ENCODE results near the gene MAML2.
A peak's percentile ranks its signal among the peaks of the same experiment; 100 is the strongest.

The MAML2 gene

DNA sequence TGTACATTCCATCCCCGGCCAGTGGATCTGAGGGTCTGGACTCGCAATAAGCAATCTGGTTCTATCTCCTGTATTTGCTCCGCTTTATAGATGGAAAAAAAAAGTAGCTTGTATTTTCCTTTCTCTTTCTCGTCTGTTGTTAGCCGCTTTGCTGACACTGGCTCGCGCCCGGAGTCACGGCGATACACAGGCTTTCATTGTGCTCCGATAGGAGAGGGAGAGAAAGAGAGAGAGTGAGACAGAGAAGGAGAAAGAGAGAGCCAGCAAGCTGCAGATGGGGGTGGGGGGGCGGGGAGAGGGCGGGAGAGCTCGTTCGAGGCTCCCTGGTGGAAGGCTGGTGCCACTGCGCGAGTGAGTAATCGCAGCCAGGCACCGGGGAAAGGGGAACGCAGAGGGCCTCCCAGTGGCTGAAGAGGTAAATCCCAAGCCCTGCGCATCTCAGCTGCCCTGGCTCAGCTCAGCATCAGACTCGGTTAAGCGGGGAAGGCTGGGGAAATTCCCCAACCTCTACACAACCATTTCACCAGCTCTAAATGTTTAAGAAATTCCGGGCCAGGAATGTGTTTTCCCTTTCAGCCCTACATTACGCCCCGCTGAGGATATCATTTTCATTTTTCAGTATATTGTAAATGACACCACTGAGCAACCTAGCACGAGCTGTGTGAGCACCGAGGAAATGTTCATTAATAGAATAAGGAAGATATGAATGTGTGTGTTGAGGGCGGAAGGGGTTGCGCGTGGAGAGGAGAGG is at the start of gene MAML2:
TSS of gene MAML2 (minus strand) at position 235 of the 751 bp plus-strand sequence. CDS start 1,300 bp downstream, outside the sequence.
- peak; percentile 83 for DNase-seq

- DNase-seq, result no peak
Observed at GRCh38 chr11:96391698-96392307, 48.8 kb upstream of the MAML2 start.

DNA sequence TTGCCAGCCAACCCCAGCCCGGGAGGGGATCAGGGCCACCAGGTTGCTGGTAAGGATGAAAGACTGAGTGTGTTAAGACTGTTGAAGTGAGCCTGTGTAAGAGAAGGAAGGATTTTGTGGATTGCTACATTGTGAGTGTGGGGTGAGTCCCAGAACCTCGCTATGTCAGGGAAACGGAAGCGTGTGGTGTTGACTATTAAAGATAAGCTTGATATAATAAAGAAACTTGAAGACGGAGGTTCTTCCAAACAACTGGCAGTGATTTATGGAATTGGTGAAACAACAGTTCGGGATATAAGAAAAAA is 47.4 kb upstream of the MAML2 start:
- DNase-seq, result no peak

GRCh38 chr11:96389720-96390487 is 46.9 kb upstream of the MAML2 start, which contains the start of the genes CCDC82 and JRKL:
CCDC82 (minus strand) TSS chr11:96389912; CDS start chr11:96384747, 5,165 bp downstream.
JRKL (plus strand) TSS chr11:96390013; CDS start chr11:96390650, 637 bp downstream.
- peak; percentile 100 for DNase-seq

GRCh38 chr11:96388891-96389719 is 46.1 kb upstream of the MAML2 start:
- no peak for DNase-seq

- no peak for DNase-seq
Observed at GRCh38 chr11:96385187-96385586, 42.2 kb upstream of the MAML2 start.

DNA sequence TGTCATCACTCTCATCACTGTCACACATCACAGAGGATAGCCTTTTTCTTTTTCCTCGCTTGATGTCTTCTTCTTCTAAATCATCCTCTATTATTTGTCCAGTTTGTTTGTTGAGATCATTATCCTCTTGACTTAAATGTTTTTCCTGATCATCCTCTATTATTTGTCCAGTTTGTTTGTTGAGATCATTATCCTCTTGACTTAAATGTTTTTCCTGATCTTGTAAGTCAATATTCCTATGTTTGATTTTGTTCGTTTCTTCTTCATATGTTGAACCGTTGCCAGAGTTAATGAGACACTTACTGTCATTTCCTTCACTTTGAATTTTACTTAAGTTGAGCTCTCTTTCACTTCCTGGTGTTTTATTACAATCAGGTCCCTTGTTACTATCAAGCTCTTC is 41.2 kb upstream of the MAML2 start:
- no peak for DNase-seq

GRCh38 chr11:96376796-96377195 is 33.8 kb upstream of the MAML2 start:
- DNase-seq, result no peak

GRCh38 chr11:96373826-96374225 is 30.8 kb upstream of the MAML2 start:
- no peak for DNase-seq

- no peak for DNase-seq
Observed at GRCh38 chr11:96367342-96367741, 24.3 kb upstream of the MAML2 start.

- DNase-seq, result no peak
Observed at GRCh38 chr11:96366024-96366423, 23.0 kb upstream of the MAML2 start.

- no peak for DNase-seq
Observed at GRCh38 chr11:96365493-96365892, 22.5 kb upstream of the MAML2 start.

GRCh38 chr11:96361778-96362177 is 18.8 kb upstream of the MAML2 start:
- no peak for DNase-seq

- DNase-seq, result no peak
Observed at GRCh38 chr11:96358321-96358720, 15.3 kb upstream of the MAML2 start.

DNA sequence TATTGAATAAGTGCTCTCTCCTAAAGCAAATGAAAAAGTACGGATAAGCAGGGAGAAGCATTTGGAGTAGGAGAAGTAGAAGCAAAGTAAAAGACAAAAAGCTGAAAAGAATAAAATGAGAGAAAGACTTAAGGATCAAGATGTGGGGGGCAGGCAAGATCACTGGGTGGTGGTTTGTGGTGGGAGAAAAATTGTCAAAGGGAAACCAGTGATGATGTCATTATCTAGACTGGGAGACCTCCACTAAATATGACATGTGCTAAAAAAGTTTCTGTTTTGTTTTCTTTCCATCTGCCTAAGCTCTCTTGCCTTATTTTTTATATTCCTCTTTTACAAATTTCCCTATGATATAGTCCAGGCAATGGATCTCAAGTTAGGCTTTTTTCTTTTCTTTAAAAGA is 14.8 kb upstream of the MAML2 start:
- DNase-seq, result no peak

DNA sequence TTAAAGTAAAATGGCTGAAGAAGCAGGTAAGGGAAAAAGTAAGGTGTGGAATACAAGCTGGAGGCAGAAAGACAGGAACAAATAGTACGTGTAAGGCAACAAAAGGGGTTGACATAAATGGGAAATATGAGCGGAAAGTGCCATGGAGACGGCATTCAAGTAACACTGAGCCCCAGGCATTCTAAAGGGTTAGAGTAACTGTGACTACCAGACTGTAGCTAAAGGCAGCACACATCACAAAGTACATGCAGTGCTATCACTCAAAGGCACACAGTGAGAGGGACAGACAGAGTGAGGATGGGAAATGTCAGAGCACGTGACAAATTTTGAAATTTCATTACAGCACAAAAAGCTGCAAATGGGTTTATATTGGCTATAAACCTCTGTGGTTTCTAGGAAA is 13.9 kb upstream of the MAML2 start:
- no peak for DNase-seq

DNA sequence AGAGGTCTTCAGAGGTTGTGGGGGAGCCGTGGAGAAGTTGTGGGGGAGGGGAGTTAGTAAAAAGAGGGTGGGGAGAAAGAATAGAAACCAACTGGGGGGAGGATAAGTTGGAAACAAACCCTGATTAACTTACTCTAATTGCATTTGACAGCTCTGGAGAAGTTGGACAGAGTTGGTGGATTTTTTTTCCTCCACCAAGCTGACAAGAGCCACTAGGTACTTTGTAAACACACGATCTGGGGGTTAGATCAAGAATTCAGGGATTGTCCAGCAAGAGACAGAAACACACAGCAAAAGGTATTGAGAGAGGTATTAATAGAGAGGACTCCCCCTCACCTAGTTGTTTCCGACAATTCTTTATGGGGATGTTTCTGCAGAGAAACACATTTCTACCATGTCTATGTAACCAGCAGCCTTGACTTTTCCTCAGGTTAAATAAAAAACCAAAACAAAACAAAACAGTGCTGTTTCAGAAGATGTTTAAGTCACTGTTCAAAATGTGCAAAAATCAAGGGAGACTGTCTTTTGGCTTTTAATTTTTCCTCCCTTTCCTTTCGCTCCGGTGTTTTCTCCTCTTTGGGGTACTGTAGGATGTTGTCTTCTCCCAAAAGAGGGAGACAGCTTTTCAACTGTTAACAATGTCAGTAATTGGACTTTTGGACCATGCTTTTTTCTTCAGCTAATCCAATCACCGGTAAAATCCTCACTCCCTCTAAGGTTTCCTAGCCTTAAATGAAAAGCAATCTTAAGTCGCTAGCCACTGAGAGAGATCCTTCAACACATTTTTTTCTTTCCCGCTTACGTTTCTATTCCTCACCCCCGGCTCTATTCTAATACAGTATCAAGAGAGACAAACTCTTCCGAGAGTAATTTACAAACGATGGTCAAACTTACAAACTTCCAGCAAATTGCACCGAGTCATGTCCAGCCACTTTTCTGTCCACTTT is 708 bp downstream of the MAML2 start:
- DNase-seq, result no peak

GRCh38 chr11:96341211-96342013 is 1.6 kb downstream of the MAML2 start:
- DNase-seq, result peak; percentile 48

- no peak for DNase-seq
Observed at GRCh38 chr11:96340555-96340885, 2.5 kb downstream of the MAML2 start.

- no peak for DNase-seq
Observed at GRCh38 chr11:96339706-96340554, 3.1 kb downstream of the MAML2 start.

Data from activated T-cell treated with anti-CD3 and anti-CD28 coated beads for 4 hours (primary cell).